Mesenchymal stem cell (in vitro differentiated cells and primary cell): Measurements from ENCODE around the gene XRRA1.

Experiments used
- DNase-seq: peaks from one replicate; pipeline ENCODE4 v3.0.0-alpha.2; 2013
- H2AFZ ChIP-seq: one replicate; pipeline ENCODE4 v1.6.1; 2013; ENCODE audit warnings: low read depth, mild to moderate bottlenecking, control low read depth, inconsistent platforms, low read length, moderate library complexity
- H2AK5ac ChIP-seq: 2 replicates; pipeline ENCODE4 v1.6.1; 2013; ENCODE audit warnings: low read length, moderate library complexity, mild to moderate bottlenecking, inconsistent platforms; ENCODE audit not compliant: severe bottlenecking
- H2BK120ac ChIP-seq: one replicate; pipeline ENCODE4 v1.6.1; 2013; ENCODE audit warnings: low read depth, mild to moderate bottlenecking, inconsistent platforms, low read length, moderate library complexity
- H2BK12ac ChIP-seq, 2 experiments: one replicate each; pipeline ENCODE4 v1.6.1; 2013; ENCODE audit warnings: inconsistent platforms in 2 of 2, low read length in 2 of 2, mild to moderate bottlenecking in 2 of 2, moderate library complexity in 2 of 2, control low read depth in 1 of 2
- H2BK15ac ChIP-seq: one replicate; pipeline ENCODE4 v1.6.1; 2013; ENCODE audit warnings: mild to moderate bottlenecking, low read depth, inconsistent platforms; ENCODE audit not compliant: poor library complexity, severe bottlenecking
- H2BK5ac ChIP-seq: 2 replicates; pipeline ENCODE4 v1.6.1; 2013; ENCODE audit warnings: low read depth, mild to moderate bottlenecking, low read length, control low read depth, inconsistent platforms; ENCODE audit not compliant: poor library complexity, severe bottlenecking
- H3K14ac ChIP-seq, 2 experiments: one replicate each; pipeline ENCODE4 v1.6.1; 2013; ENCODE audit warnings: inconsistent platforms in 2 of 2, low read length in 2 of 2, control low read depth in 1 of 2, mild to moderate bottlenecking in 1 of 2, moderate library complexity in 1 of 2
- H3K18ac ChIP-seq, 2 experiments: one replicate each; pipeline ENCODE4 v1.6.1; 2013; ENCODE audit warnings: inconsistent platforms in 2 of 2, low read length in 2 of 2, control low read depth in 1 of 2, low read depth in 1 of 2, mild to moderate bottlenecking in 1 of 2
- H3K23ac ChIP-seq, 2 experiments: one replicate each; pipeline ENCODE4 v1.6.1; 2013; ENCODE audit warnings: inconsistent platforms in 2 of 2, low read length in 2 of 2, mild to moderate bottlenecking in 2 of 2, moderate library complexity in 2 of 2, control low read depth in 1 of 2
- H3K27ac ChIP-seq: 2 replicates; pipeline ENCODE4 v1.5.1; 2013; ENCODE audit warnings: mild to moderate bottlenecking, moderate library complexity, low read length, control low read depth, inconsistent platforms; ENCODE audit not compliant: poor library complexity, severe bottlenecking
- H3K27me3 ChIP-seq, 2 experiments: 2 replicates each; pipeline versions ENCODE4 v1.6.1 to v1.7.0; 2013; ENCODE audit warnings: low read length in 2 of 2, mild to moderate bottlenecking in 2 of 2, moderate library complexity in 2 of 2, control low read depth in 1 of 2, inconsistent platforms in 1 of 2; ENCODE audit not compliant: control insufficient read depth in 1 of 2, insufficient read depth in 1 of 2
- H3K36me3 ChIP-seq, 2 experiments: 2 replicates each; pipeline versions ENCODE4 v1.6.1 to v1.7.0; 2013; ENCODE audit warnings: low read length in 2 of 2, control low read depth in 1 of 2, inconsistent platforms in 1 of 2, low read depth in 1 of 2, mild to moderate bottlenecking in 1 of 2; ENCODE audit not compliant: insufficient read depth in 2 of 2, control insufficient read depth in 1 of 2
- H3K4ac ChIP-seq, 2 experiments: one replicate each; pipeline ENCODE4 v1.6.1; 2013; ENCODE audit warnings: inconsistent platforms in 2 of 2, low read length in 2 of 2, mild to moderate bottlenecking in 2 of 2, moderate library complexity in 2 of 2, control low read depth in 1 of 2, low read depth in 1 of 2
- H3K4me1 ChIP-seq: 2 replicates; pipeline ENCODE4 v1.6.1; 2013; ENCODE audit warnings: low read depth, low read length, control low read depth; ENCODE audit not compliant: control insufficient read depth, insufficient read depth
- H3K4me2 ChIP-seq: 2 replicates; pipeline ENCODE4 v1.6.1; 2013; ENCODE audit warnings: low read length, mild to moderate bottlenecking, inconsistent platforms; ENCODE audit not compliant: poor library complexity, severe bottlenecking
- H3K4me3 ChIP-seq, 2 experiments: 2 replicates each; pipeline versions ENCODE4 v1.5.1 to v1.7.0; 2013; ENCODE audit warnings: low read length in 2 of 2, mild to moderate bottlenecking in 2 of 2, control low read depth in 1 of 2, low read depth in 1 of 2; ENCODE audit not compliant: insufficient read depth in 1 of 2
- H3K79me1 ChIP-seq: replicated peaks from 2 replicates; pipeline ENCODE4 v1.6.1; 2013; ENCODE audit warnings: mild to moderate bottlenecking, control low read depth, low read length, inconsistent platforms; ENCODE audit not compliant: poor library complexity, severe bottlenecking
- H3K9ac ChIP-seq: 2 replicates; pipeline ENCODE4 v1.7.0; 2013; ENCODE audit warnings: mild to moderate bottlenecking, low read length, moderate library complexity
- H3K9me3 ChIP-seq: 2 replicates; pipeline ENCODE4 v1.7.0; 2013; ENCODE audit warnings: mild to moderate bottlenecking, low read length; ENCODE audit not compliant: control insufficient read depth
- H4K8ac ChIP-seq: one replicate; pipeline ENCODE4 v1.6.1; 2013; ENCODE audit warnings: inconsistent platforms, mild to moderate bottlenecking, low read length, moderate library complexity
- H4K91ac ChIP-seq: one replicate; pipeline ENCODE4 v1.6.1; 2013; ENCODE audit warnings: mild to moderate bottlenecking, low read length, inconsistent platforms
- WGBS: methylation state at CpG from one replicate; pipeline ENCODE4 v1.1.7; 2013; ENCODE audit warnings: mixed read lengths; 5-methylcytosine and 5-hydroxymethylcytosine counted together

The XRRA1 gene

GRCh38 chr11:74989260-74989638 lies 40.4 kb upstream of the XRRA1 start:
- no peak overlapping the region for H2BK15ac ChIP-seq
- H4K91ac ChIP-seq: no peak overlapping the region
- H3K4me3 ChIP-seq: peak overlapping the region; percentile 80 to 91
- H3K23ac ChIP-seq: peak overlapping the region in 1 of 2 experiments; percentile 99
- H3K4me1 ChIP-seq: peaks cover 1% of the 10 kb centered on the region
- H3K9ac ChIP-seq: peak overlapping the region; percentile 91
- H3K18ac ChIP-seq: peak overlapping the region; percentile 78 to 94
- H3K4ac ChIP-seq: peak overlapping the region in 1 of 2 experiments; percentile 58
- H3K4me2 ChIP-seq: peak overlapping the region; percentile 95
- peaks cover 0 to 5% of the 10 kb centered on the region in 2 experiments for H3K36me3 ChIP-seq
- DNase-seq: peak; percentile 45
- H2AFZ ChIP-seq: peak overlapping the region; percentile 91
- no peaks in the 10 kb centered on the region for H3K9me3 ChIP-seq
- no peak overlapping the region for H2BK12ac ChIP-seq
- H3K27ac ChIP-seq: peak overlapping the region; percentile 74
- no peak overlapping the region for H2BK120ac ChIP-seq
- peak overlapping the region; percentile 76 for H4K8ac ChIP-seq
- H2AK5ac ChIP-seq: no peak overlapping the region
- H2BK5ac ChIP-seq: no peak overlapping the region
- H3K79me1 ChIP-seq: peaks cover 14% of the 10 kb centered on the region
- 7% methylated on average over 8 of the region's 8 CpGs for WGBS
- H3K27me3 ChIP-seq: no peaks in the 10 kb centered on the region
- H3K14ac ChIP-seq: no peak overlapping the region

GRCh38 chr11:74988541-74989259 lies 39.8 kb upstream of the XRRA1 start, which contains the start of gene NEU3:
Gene NEU3 (plus strand): TSS chr11:74988933. CDS start chr11:74989061, 128 bp downstream.
- Histone ChIP-seq H3K4ac (peak within 1 kb of the TSS; percentile 39 to 58), H2BK5ac (no peak within 1 kb of the TSS), H2BK12ac (no peak within 1 kb of the TSS), H3K27ac (peak within 1 kb of the TSS; percentile 74), H3K27me3 (no peaks in the 10 kb centered on the region), H2BK15ac (peak within 1 kb of the TSS; percentile 80), H2AK5ac (peak within 1 kb of the TSS; percentile 73), H3K79me1 (peaks cover 14% of the 10 kb centered on the region), H3K9ac (peak within 1 kb of the TSS; percentile 91), H3K18ac (peak within 1 kb of the TSS; percentile 78 to 94), H3K14ac (peak within 1 kb of the TSS; percentile 32 to 58), H3K4me1 (peaks cover 1% of the 10 kb centered on the region), H3K4me3 (peak within 1 kb of the TSS; percentile 80 to 91), H4K91ac (no peak within 1 kb of the TSS), H4K8ac (peak within 1 kb of the TSS; percentile 76), H2BK120ac (no peak within 1 kb of the TSS), H3K9me3 (no peaks in the 10 kb centered on the region), H3K36me3 (peaks cover 0 to 6% of the 10 kb centered on the region in 2 experiments), H3K4me2 (peak within 1 kb of the TSS; percentile 95), H2AFZ (peak within 1 kb of the TSS; percentile 91), H3K23ac (peak within 1 kb of the TSS in 1 of 2 experiments; percentile 99)
- WGBS: under 1% methylated on average over 33 of the region's 46 CpGs
- DNase-seq: peak; percentile 72

GRCh38 chr11:74984730-74985129 lies 35.8 kb upstream of the XRRA1 start:
- Histone ChIP-seq H3K4ac (no peak overlapping the region), H2AFZ (no peak overlapping the region), H2BK120ac (no peak overlapping the region), H3K4me3 (no peak overlapping the region), H2BK12ac (no peak overlapping the region), H3K9me3 (no peaks in the 10 kb centered on the region), H3K23ac (no peak overlapping the region), H2AK5ac (no peak overlapping the region), H3K14ac (no peak overlapping the region), H3K4me2 (no peak overlapping the region), H4K91ac (no peak overlapping the region), H3K9ac (no peak overlapping the region), H4K8ac (no peak overlapping the region), H3K18ac (no peak overlapping the region), H2BK15ac (no peak overlapping the region), H3K79me1 (peaks cover 6% of the 10 kb centered on the region), H3K4me1 (peaks cover 1% of the 10 kb centered on the region), H3K27ac (no peak overlapping the region), H3K27me3 (no peaks in the 10 kb centered on the region), H2BK5ac (no peak overlapping the region), H3K36me3 (peaks cover 8 to 20% of the 10 kb centered on the region in 2 experiments)
- DNase-seq: no peak
- 100% methylated on average over 1 of the region's 2 CpGs for WGBS

GRCh38 chr11:74984070-74984469 lies 35.2 kb upstream of the XRRA1 start:
- 94% methylated on average over 2 of the region's 3 CpGs for WGBS
- no peak overlapping the region for H3K4me2 ChIP-seq
- DNase-seq: no peak

More at GRCh38 chr11:74984070-74984469, 35.2 kb upstream of the XRRA1 start:
- H3K79me1 ChIP-seq: peaks cover 3% of the 10 kb centered on the region
- H2BK12ac ChIP-seq: no peak overlapping the region
- H3K4me3 ChIP-seq: no peak overlapping the region
- no peak overlapping the region for H3K27ac ChIP-seq
- H3K4me1 ChIP-seq: peaks cover 1% of the 10 kb centered on the region
- no peak overlapping the region for H2AFZ ChIP-seq
- H4K91ac ChIP-seq: no peak overlapping the region
- H2BK5ac ChIP-seq: no peak overlapping the region
- H3K9ac ChIP-seq: no peak overlapping the region
- no peaks in the 10 kb centered on the region for H3K9me3 ChIP-seq
- no peak overlapping the region for H2BK120ac ChIP-seq
- H3K23ac ChIP-seq: no peak overlapping the region
- H3K27me3 ChIP-seq: no peaks in the 10 kb centered on the region
- H4K8ac ChIP-seq: no peak overlapping the region
- H3K36me3 ChIP-seq: peaks cover 9 to 25% of the 10 kb centered on the region in 2 experiments
- no peak overlapping the region for H3K14ac ChIP-seq
- no peak overlapping the region for H2BK15ac ChIP-seq
- no peak overlapping the region for H3K4ac ChIP-seq
- no peak overlapping the region for H3K18ac ChIP-seq
- H2AK5ac ChIP-seq: no peak overlapping the region
